OCI-LY7 (cell line): ENCODE data around the gene TAOK2.

Source experiments
- EZH2phosphoT487 ChIP-seq: fragments of 200-600 bp; sonication (generic); IDR thresholded peaks from 2 replicates; pipeline ENCODE4 v1.6.1; 2018; ENCODE audit warnings: low read depth, borderline replicate concordance, mild to moderate bottlenecking, mixed run types, antibody characterized with exemption, low read length, moderate library complexity, mixed read lengths
- TF ChIP-seq, protein P1 (sequence below): fragments of 200-600 bp; sonication (generic); conservative IDR thresholded peaks from 2 replicates; pipeline ENCODE4 v1.5.1; 2014; ENCODE audit warnings: mild to moderate bottlenecking, antibody characterized with exemption, low read length, moderate library complexity, mixed read lengths

DNA sequence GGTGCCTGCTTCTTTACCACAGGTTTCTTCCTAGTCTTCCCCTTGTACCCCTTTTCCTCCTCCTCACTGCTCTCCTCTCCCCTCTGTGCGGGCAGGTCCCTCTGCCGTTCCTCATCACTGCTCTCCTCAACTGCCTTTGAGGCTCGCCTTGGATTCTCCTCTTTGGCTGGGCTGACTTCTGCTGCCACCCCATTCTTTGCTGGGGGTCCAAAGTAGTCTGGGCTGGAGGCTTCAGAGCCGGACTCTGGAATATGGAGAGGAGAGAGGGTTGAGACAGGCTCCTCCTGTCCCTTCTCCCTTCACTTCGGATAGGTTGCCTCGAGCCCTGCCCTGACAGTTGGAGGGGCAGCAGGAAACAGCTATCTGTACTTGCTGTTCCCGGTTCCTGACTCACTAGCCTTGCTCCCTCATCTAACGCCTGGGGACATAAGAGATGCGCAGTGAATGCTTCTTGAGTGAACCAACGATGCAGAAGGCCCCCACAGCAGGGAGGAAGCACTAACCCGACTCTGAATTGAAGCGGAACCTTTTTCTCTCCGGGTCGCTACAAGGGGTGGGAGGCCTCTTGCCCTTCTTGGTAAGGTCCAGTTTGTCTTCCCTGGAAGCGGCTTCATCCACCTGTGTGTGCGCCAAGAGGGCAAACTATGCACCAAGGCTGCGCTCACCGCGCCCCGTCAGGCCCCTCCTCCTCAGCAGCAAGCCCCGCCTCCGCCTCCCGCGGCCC, 21.1 kb downstream of the TAOK2 start:
- TF ChIP-seq, protein P1, sequence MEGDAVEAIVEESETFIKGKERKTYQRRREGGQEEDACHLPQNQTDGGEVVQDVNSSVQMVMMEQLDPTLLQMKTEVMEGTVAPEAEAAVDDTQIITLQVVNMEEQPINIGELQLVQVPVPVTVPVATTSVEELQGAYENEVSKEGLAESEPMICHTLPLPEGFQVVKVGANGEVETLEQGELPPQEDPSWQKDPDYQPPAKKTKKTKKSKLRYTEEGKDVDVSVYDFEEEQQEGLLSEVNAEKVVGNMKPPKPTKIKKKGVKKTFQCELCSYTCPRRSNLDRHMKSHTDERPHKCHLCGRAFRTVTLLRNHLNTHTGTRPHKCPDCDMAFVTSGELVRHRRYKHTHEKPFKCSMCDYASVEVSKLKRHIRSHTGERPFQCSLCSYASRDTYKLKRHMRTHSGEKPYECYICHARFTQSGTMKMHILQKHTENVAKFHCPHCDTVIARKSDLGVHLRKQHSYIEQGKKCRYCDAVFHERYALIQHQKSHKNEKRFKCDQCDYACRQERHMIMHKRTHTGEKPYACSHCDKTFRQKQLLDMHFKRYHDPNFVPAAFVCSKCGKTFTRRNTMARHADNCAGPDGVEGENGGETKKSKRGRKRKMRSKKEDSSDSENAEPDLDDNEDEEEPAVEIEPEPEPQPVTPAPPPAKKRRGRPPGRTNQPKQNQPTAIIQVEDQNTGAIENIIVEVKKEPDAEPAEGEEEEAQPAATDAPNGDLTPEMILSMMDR, result no peak
- TF ChIP-seq EZH2phosphoT487, result no peak
